ACC112 (cell line): ENCODE data around the gene CASQ1.

Source experiments
- H2AFZ ChIP-seq: fragments of 200-600 bp; sonication (generic); one replicate; pipeline ENCODE4 v1.6.0; 2017; ENCODE audit warnings: antibody characterized with exemption, low read length; ENCODE audit not compliant: unreplicated experiment
- H3K27ac ChIP-seq: fragments of 200-600 bp; sonication (generic); 2 replicates; pipeline ENCODE4 v1.5.1; 2014; ENCODE audit warnings: low read depth, mild to moderate bottlenecking, antibody characterized with exemption, low read length, moderate library complexity
- H3K27me3 ChIP-seq: fragments of 200-600 bp; sonication (generic); 2 replicates; pipeline ENCODE4 v1.6.1; 2014; ENCODE audit warnings: mild to moderate bottlenecking, antibody characterized with exemption, low read length, moderate library complexity, mixed read lengths; ENCODE audit not compliant: insufficient read depth
- H3K36me3 ChIP-seq: fragments of 200-600 bp; sonication (generic); 2 replicates; pipeline ENCODE4 v1.6.1; 2016; ENCODE audit warnings: mild to moderate bottlenecking, antibody characterized with exemption, low read length, moderate library complexity, mixed read lengths; ENCODE audit not compliant: insufficient read depth
- H3K4me1 ChIP-seq: fragments of 200-600 bp; sonication (generic); one replicate; pipeline ENCODE4 v1.6.1; 2016; ENCODE audit warnings: low read length, mixed read lengths; ENCODE audit not compliant: insufficient read depth, unreplicated experiment, control insufficient read depth
- H3K4me3 ChIP-seq: fragments of 200-600 bp; sonication (generic); 2 replicates; pipeline ENCODE4 v1.5.1; 2014; ENCODE audit warnings: mild to moderate bottlenecking, low read depth, low read length
- H3K79me2 ChIP-seq: fragments of 200-600 bp; sonication (generic); one replicate; pipeline ENCODE4 v1.6.0; 2016; ENCODE audit warnings: low read length; ENCODE audit not compliant: control insufficient read depth, unreplicated experiment, insufficient read depth

The CASQ1 gene

GRCh38 chr1:160158031-160158430 lies 32.3 kb upstream of the CASQ1 start:
- Histone ChIP-seq H3K4me3 (no peak overlapping the region), H3K36me3 (no peaks in the 10 kb centered on the region), H3K27me3 (no peaks in the 10 kb centered on the region), H2AFZ (no peak overlapping the region), H3K4me1 (no peaks in the 10 kb centered on the region), H3K27ac (no peak overlapping the region), H3K79me2 (no peaks in the 10 kb centered on the region)

- no peaks in the 10 kb centered on the region for H3K4me1 ChIP-seq
- no peak overlapping the region for H3K27ac ChIP-seq
- no peaks in the 10 kb centered on the region for H3K27me3 ChIP-seq
- no peak overlapping the region for H3K4me3 ChIP-seq
- H3K79me2 ChIP-seq = no peaks in the 10 kb centered on the region
- no peak overlapping the region for H2AFZ ChIP-seq
- H3K36me3 ChIP-seq = no peaks in the 10 kb centered on the region
These were observed 31.8 kb upstream of the CASQ1 start for GRCh38 chr1:160158534-160158933.

- H3K36me3 ChIP-seq = no peaks in the 10 kb centered on the region
These were observed 30.5 kb upstream of the CASQ1 start for GRCh38 chr1:160159846-160160245.

GRCh38 chr1:160161965-160162705 lies 28.2 kb upstream of the CASQ1 start:
- H3K36me3 ChIP-seq = no peaks in the 10 kb centered on the region
- no peak overlapping the region for H3K27ac ChIP-seq
- H2AFZ ChIP-seq = no peak overlapping the region
- no peak overlapping the region for H3K4me3 ChIP-seq
- no peaks in the 10 kb centered on the region for H3K79me2 ChIP-seq
- 0 out of 2 replicates have a peak, but pooled peaks cover 6% of the 10 kb centered on the region for H3K27me3 ChIP-seq
- no peaks in the 10 kb centered on the region for H3K4me1 ChIP-seq

More at GRCh38 chr1:160159846-160160245, 30.5 kb upstream of the CASQ1 start:
- Histone ChIP-seq H3K79me2 (no peaks in the 10 kb centered on the region), H2AFZ (no peak overlapping the region), H3K27ac (no peak overlapping the region), H3K27me3 (0 out of 2 replicates have a peak, but pooled peaks cover under 1% of the 10 kb centered on the region), H3K4me3 (no peak overlapping the region), H3K4me1 (no peaks in the 10 kb centered on the region)

GRCh38 chr1:160162931-160163330 lies 27.4 kb upstream of the CASQ1 start:
- Histone ChIP-seq H3K27ac (no peak overlapping the region), H3K36me3 (no peaks in the 10 kb centered on the region), H3K4me1 (no peaks in the 10 kb centered on the region), H3K27me3 (0 out of 2 replicates have a peak, but pooled peaks cover 6% of the 10 kb centered on the region), H3K4me3 (no peak overlapping the region), H2AFZ (no peak overlapping the region), H3K79me2 (no peaks in the 10 kb centered on the region)

- Histone ChIP-seq H3K4me3 (no peak overlapping the region), H3K4me1 (no peaks in the 10 kb centered on the region), H3K79me2 (no peaks in the 10 kb centered on the region), H3K27me3 (0 out of 2 replicates have a peak, but pooled peaks cover 6% of the 10 kb centered on the region), H2AFZ (no peak overlapping the region), H3K36me3 (no peaks in the 10 kb centered on the region), H3K27ac (no peak overlapping the region)
These were observed 26.8 kb upstream of the CASQ1 start for GRCh38 chr1:160163615-160164014.

- Histone ChIP-seq H3K79me2 (no peaks in the 10 kb centered on the region), H3K27me3 (0 out of 2 replicates have a peak, but pooled peaks cover 6% of the 10 kb centered on the region), H3K36me3 (no peaks in the 10 kb centered on the region), H2AFZ (no peak overlapping the region), H3K4me3 (no peak overlapping the region), H3K4me1 (no peaks in the 10 kb centered on the region), H3K27ac (no peak overlapping the region)
These were observed 26.3 kb upstream of the CASQ1 start for GRCh38 chr1:160164121-160164520.

- Histone ChIP-seq H3K27ac (no peak overlapping the region), H3K27me3 (0 out of 2 replicates have a peak, but pooled peaks cover 6% of the 10 kb centered on the region), H3K79me2 (no peaks in the 10 kb centered on the region), H3K4me3 (no peak overlapping the region), H2AFZ (no peak overlapping the region), H3K36me3 (no peaks in the 10 kb centered on the region), H3K4me1 (peaks cover 5% of the 10 kb centered on the region)
These were observed 24.1 kb upstream of the CASQ1 start for GRCh38 chr1:160166166-160166868.

- peaks cover 6% of the 10 kb centered on the region for H3K4me1 ChIP-seq
- H3K4me3 ChIP-seq = no peak overlapping the region
- H3K27me3 ChIP-seq = 0 out of 2 replicates have a peak, but pooled peaks cover 6% of the 10 kb centered on the region
- H3K27ac ChIP-seq = no peak overlapping the region
- no peaks in the 10 kb centered on the region for H3K79me2 ChIP-seq
- no peaks in the 10 kb centered on the region for H3K36me3 ChIP-seq
- no peak overlapping the region for H2AFZ ChIP-seq
These were observed 23.3 kb upstream of the CASQ1 start for GRCh38 chr1:160167056-160167455.

- Histone ChIP-seq H3K79me2 (no peaks in the 10 kb centered on the region), H3K4me3 (no peak overlapping the region), H3K27me3 (0 out of 2 replicates have a peak, but pooled peaks cover 9% of the 10 kb centered on the region), H2AFZ (no peak overlapping the region), H3K36me3 (no peaks in the 10 kb centered on the region), H3K27ac (no peak overlapping the region), H3K4me1 (peaks cover 6% of the 10 kb centered on the region)
These were observed 22.8 kb upstream of the CASQ1 start for GRCh38 chr1:160167580-160167979.
